Gastroesophageal sphincter (tissue), 3 donors: Measurements from ENCODE around the gene DCAF5.

Source experiments
- POLR2A ChIP-seq, 2 donors: fragments of 450-650 bp; IDR thresholded peaks; one replicate each; pipeline ENCODE4 v1.6.1; 2017; ENCODE audit warnings: antibody characterized with exemption in 2 of 2, mild to moderate bottlenecking in 2 of 2, moderate library complexity in 1 of 2
- TF ChIP-seq, protein P1 (sequence below), 4 experiments: fragments of 200-600 bp in 2 of 4; fragments of 450-650 bp in 2 of 4; sonication (generic) in 1 of 4; IDR thresholded peaks; one replicate each; pipeline ENCODE4 v1.5.1; 2017 to 2019; ENCODE audit warnings: antibody characterized with exemption in 4 of 4, mild to moderate bottlenecking in 2 of 4, moderate library complexity in 2 of 4

GRCh38 chr14:69079747-69080146, 73.2 kb downstream of the DCAF5 start:
- TF ChIP-seq, protein P1, sequence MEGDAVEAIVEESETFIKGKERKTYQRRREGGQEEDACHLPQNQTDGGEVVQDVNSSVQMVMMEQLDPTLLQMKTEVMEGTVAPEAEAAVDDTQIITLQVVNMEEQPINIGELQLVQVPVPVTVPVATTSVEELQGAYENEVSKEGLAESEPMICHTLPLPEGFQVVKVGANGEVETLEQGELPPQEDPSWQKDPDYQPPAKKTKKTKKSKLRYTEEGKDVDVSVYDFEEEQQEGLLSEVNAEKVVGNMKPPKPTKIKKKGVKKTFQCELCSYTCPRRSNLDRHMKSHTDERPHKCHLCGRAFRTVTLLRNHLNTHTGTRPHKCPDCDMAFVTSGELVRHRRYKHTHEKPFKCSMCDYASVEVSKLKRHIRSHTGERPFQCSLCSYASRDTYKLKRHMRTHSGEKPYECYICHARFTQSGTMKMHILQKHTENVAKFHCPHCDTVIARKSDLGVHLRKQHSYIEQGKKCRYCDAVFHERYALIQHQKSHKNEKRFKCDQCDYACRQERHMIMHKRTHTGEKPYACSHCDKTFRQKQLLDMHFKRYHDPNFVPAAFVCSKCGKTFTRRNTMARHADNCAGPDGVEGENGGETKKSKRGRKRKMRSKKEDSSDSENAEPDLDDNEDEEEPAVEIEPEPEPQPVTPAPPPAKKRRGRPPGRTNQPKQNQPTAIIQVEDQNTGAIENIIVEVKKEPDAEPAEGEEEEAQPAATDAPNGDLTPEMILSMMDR (IDR thresholded peaks at IDR 0.05), result no peak
- TF ChIP-seq POLR2A (IDR thresholded peaks at IDR 0.05), result no peak
